Endothelial cell (in vitro differentiated cells): ENCODE data around the gene TTLL6. TPM values are rescaled to one million over a fixed set of nuclear protein-coding genes. Genes with fewer than 3 reads are reported as not detected.
A peak's percentile ranks its signal among the peaks of the same experiment; 100 is the strongest.

Experiments used
- DNase-seq: peaks from one replicate; pipeline ENCODE4 v3.0.0; 2021; ENCODE audit warnings: low spot score
- H3K27ac Mint-ChIP-seq: one replicate; pipeline ENCODE4 v1.8.0; 2021; ENCODE audit warnings: mixed read lengths, inconsistent platforms; ENCODE audit not compliant: unreplicated experiment
- H3K27me3 Mint-ChIP-seq: one replicate; pipeline ENCODE4 v1.8.0; 2021; ENCODE audit warnings: mild to moderate bottlenecking, moderate library complexity, mixed read lengths, inconsistent platforms; ENCODE audit not compliant: unreplicated experiment
- H3K36me3 Mint-ChIP-seq: one replicate; pipeline ENCODE4 v1.8.0; 2021; ENCODE audit warnings: mild to moderate bottlenecking, low read depth, mixed read lengths, inconsistent platforms; ENCODE audit not compliant: unreplicated experiment
- H3K4me1 Mint-ChIP-seq: one replicate; pipeline ENCODE4 v1.8.0; 2021; ENCODE audit warnings: mild to moderate bottlenecking, mixed read lengths, inconsistent platforms; ENCODE audit not compliant: unreplicated experiment
- H3K4me3 Mint-ChIP-seq: one replicate; pipeline ENCODE4 v1.8.0; 2021; ENCODE audit warnings: mild to moderate bottlenecking, mixed read lengths, inconsistent platforms; ENCODE audit not compliant: unreplicated experiment
- H3K9me3 Mint-ChIP-seq: one replicate; pipeline ENCODE4 v1.8.0; 2021; ENCODE audit warnings: mixed read lengths, inconsistent platforms; ENCODE audit not compliant: unreplicated experiment
- total RNA-seq: library from RNA; stranded (reverse); fragmentation: NEBNext Ultra II Directional; extraction: Animal tissue kit (Norgen Biotek cat#: 25700); gene quantifications from one replicate; pipeline ENCODE4 v1.2.1, GENCODE V29; 2021; ENCODE audit not compliant: unreplicated experiment
- TF ChIP-seq, protein P1 (sequence below): fragments of 200-600 bp; sonication (generic); IDR thresholded peaks from one replicate; pipeline ENCODE4 v1.5.0; 2021; ENCODE audit warnings: antibody characterized with exemption; ENCODE audit not compliant: unreplicated experiment

TTLL6 gene
- total RNA-seq, 1 donor from 2014 or later = 0.87 TPM

DNA sequence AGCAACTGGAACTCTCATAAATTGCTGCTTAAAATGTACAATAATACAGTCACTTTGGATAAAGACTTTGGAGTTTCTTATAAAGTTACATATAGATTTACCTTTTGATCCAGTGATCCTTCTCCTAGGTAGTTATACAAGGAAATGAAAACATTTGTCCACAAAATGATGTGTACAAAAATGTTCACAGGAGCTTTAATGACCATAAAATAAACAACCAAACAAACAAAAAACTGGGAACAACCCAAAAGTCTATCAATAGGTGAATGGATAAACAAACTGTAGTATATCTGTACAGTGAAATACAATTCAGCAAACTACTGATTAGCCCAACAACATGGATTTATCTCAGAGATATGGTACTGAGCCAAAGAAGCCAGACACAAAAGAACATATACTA, 37.6 kb downstream of the TTLL6 start:
- no peak overlapping the region for H3K4me3 Mint-ChIP-seq
- H3K27me3 Mint-ChIP-seq = peaks cover 3% of the 10 kb centered on the region
- no peaks in the 10 kb centered on the region for H3K36me3 Mint-ChIP-seq
- no peaks in the 10 kb centered on the region for H3K9me3 Mint-ChIP-seq
- TF ChIP-seq, protein P1, sequence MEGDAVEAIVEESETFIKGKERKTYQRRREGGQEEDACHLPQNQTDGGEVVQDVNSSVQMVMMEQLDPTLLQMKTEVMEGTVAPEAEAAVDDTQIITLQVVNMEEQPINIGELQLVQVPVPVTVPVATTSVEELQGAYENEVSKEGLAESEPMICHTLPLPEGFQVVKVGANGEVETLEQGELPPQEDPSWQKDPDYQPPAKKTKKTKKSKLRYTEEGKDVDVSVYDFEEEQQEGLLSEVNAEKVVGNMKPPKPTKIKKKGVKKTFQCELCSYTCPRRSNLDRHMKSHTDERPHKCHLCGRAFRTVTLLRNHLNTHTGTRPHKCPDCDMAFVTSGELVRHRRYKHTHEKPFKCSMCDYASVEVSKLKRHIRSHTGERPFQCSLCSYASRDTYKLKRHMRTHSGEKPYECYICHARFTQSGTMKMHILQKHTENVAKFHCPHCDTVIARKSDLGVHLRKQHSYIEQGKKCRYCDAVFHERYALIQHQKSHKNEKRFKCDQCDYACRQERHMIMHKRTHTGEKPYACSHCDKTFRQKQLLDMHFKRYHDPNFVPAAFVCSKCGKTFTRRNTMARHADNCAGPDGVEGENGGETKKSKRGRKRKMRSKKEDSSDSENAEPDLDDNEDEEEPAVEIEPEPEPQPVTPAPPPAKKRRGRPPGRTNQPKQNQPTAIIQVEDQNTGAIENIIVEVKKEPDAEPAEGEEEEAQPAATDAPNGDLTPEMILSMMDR = no peak
- no peak overlapping the region for H3K27ac Mint-ChIP-seq
- no peak for DNase-seq
- no peaks in the 10 kb centered on the region for H3K4me1 Mint-ChIP-seq

DNA sequence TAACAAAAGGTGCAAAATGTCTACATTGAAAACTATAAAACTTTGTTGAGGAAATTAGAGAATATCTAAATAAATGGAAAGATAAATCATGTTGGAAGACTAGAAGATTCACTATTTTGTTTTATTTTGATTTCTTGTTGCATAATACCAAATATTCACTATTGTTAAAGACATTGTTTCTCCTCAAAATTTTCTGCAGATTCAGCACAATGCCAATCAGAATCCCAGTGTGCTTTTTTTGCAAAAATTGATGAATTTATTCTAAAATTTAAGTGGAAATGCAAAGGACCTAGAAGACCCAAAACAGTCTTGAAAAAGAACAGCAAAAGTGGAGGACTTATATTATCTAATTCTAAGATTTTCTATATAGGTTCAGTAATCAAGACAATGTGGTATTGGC, 40.4 kb downstream of the TTLL6 start:
- no peaks in the 10 kb centered on the region for H3K4me1 Mint-ChIP-seq
- no peak overlapping the region for H3K4me3 Mint-ChIP-seq
- peaks cover 2% of the 10 kb centered on the region for H3K27me3 Mint-ChIP-seq
- H3K27ac Mint-ChIP-seq = no peak overlapping the region
- H3K9me3 Mint-ChIP-seq = no peaks in the 10 kb centered on the region
- TF ChIP-seq, protein P1 = no peak
- no peak for DNase-seq
- no peaks in the 10 kb centered on the region for H3K36me3 Mint-ChIP-seq

DNA sequence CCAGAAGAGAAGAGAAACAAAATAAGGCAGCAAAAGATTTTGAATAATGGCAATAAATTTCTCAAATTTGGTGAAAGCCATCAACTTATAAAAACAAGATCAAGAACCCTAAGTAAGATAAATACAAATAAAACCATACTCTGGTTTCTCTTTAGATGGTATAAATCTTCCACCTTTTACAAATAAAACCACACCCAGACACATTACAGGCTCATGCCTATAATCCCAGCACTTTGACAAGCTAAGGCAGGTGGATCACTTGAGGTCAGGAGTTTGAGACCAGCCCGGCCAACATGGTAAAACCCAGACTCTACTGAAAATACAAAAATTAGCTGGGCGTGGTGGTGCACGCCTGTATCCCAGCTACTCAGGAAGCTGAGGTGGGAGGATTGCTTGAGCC, 43.8 kb downstream of the TTLL6 start:
- Mint-ChIP-seq H3K4me1 (no peaks in the 10 kb centered on the region), H3K27me3 (peaks cover 2% of the 10 kb centered on the region), H3K27ac (no peak overlapping the region), H3K9me3 (no peaks in the 10 kb centered on the region), H3K4me3 (no peak overlapping the region), H3K36me3 (no peaks in the 10 kb centered on the region)
- TF ChIP-seq, protein P1 = no peak
- DNase-seq = no peak

DNA sequence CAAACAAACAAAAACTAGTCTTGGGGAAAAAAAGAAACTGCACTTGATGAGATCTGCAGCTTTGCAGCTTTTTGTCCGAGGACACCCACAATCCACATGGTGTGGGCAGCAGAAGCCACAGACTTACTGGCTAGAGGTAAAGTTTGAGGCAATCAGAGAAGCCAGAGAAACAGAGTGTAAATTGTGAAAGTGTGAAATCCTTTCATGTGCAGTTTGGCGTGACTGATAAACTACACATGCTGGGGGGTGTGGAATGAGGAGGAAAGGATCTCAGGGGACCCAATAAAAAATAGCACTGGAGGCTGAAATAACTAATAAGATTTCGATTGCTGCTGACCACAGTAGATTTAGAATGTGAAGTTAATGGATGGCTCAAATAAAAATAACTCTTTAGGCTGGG, 46.1 kb downstream of the TTLL6 start:
- no peaks in the 10 kb centered on the region for H3K4me1 Mint-ChIP-seq
- no peak for DNase-seq
- H3K36me3 Mint-ChIP-seq = no peaks in the 10 kb centered on the region
- TF ChIP-seq, protein P1 = no peak
- H3K4me3 Mint-ChIP-seq = no peak overlapping the region
- no peaks in the 10 kb centered on the region for H3K9me3 Mint-ChIP-seq
- H3K27me3 Mint-ChIP-seq = no peaks in the 10 kb centered on the region
- no peak overlapping the region for H3K27ac Mint-ChIP-seq

DNA sequence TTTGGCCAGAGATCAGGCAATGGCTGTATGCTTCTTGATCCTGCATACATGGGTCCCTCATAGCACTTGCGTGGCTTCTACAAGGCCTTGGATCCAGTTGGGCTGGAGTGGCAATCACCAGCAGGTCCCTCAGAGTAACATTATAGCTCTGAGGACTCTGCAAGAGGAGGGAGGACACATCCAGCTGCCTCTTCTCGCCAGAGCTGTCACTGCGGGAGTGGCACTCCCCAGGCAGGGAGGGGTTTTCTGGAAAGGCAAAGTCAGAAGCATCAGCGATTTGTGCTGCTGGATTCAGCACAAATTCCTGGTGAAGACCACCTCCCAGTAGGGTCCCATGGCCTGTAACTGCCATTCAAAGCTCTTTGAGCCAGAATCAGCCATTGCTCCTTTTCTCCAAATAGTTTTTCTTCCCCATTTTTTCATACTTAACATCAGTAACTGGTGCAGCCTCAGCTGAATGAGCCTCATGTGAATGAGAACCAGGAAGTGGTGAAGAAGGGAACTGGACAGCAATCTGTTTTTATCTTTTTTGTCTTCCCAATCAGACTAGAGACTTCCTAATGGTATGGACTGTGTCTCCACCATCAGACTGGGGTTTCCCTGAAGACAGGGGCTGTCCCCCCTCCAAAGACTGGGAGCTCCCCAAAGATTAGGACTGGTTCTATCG, 47.9 kb downstream of the TTLL6 start:
- Mint-ChIP-seq H3K36me3 (no peaks in the 10 kb centered on the region), H3K27me3 (peaks cover 4% of the 10 kb centered on the region), H3K27ac (peak overlapping the region; percentile 2), H3K4me3 (no peak overlapping the region), H3K4me1 (no peaks in the 10 kb centered on the region), H3K9me3 (no peaks in the 10 kb centered on the region)
- no peak for DNase-seq
- TF ChIP-seq, protein P1 = no peak
